ENCODE results near the gene WDR47.
A peak's percentile ranks its signal among the peaks of the same experiment; 100 is the strongest.

The WDR47 gene

GRCh38 chr1:109050228-109050995, 8.5 kb upstream of the WDR47 start:
- DNase-seq (ENCODE audit: low read depth), result no peak
- no peak overlapping the region for H3K4me3 ChIP-seq (ENCODE audit: low read length)
- no peak for TF ChIP-seq CTCF (conservative IDR thresholded peaks at IDR 0.05; ENCODE audit: low read length)

GRCh38 chr1:109048335-109048734, 6.4 kb upstream of the WDR47 start:
- TF ChIP-seq CTCF (conservative IDR thresholded peaks at IDR 0.05; ENCODE audit: low read length), result no peak
- no peak for DNase-seq (ENCODE audit: low read depth)
- H3K4me3 ChIP-seq (ENCODE audit: low read length), result no peak overlapping the region

GRCh38 chr1:109047339-109047738, 5.4 kb upstream of the WDR47 start:
- H3K4me3 ChIP-seq (ENCODE audit: low read length), result no peak overlapping the region
- DNase-seq (ENCODE audit: low read depth), result no peak
- no peak for TF ChIP-seq CTCF (conservative IDR thresholded peaks at IDR 0.05; ENCODE audit: low read length)

- no peak for TF ChIP-seq CTCF (conservative IDR thresholded peaks at IDR 0.05; ENCODE audit: low read length)
- H3K4me3 ChIP-seq (ENCODE audit: low read length), result no peak overlapping the region
- no peak for DNase-seq (ENCODE audit: low read depth)
Observed at GRCh38 chr1:109046671-109047070, 4.8 kb upstream of the WDR47 start.

GRCh38 chr1:109045595-109045994, 3.7 kb upstream of the WDR47 start:
- no peak for TF ChIP-seq CTCF (conservative IDR thresholded peaks at IDR 0.05; ENCODE audit: low read length)
- no peak overlapping the region for H3K4me3 ChIP-seq (ENCODE audit: low read length)
- no peak for DNase-seq (ENCODE audit: low read depth)

- DNase-seq (ENCODE audit: low read depth), result peak; percentile 8
- no peak for TF ChIP-seq CTCF (conservative IDR thresholded peaks at IDR 0.05; ENCODE audit: low read length)
- H3K4me3 ChIP-seq (ENCODE audit: low read length), result peak overlapping the region; percentile 90
Observed at GRCh38 chr1:109040989-109041620, 797 bp downstream of the WDR47 start.

GRCh38 chr1:109040627-109040988, 1.3 kb downstream of the WDR47 start:
- H3K4me3 ChIP-seq (ENCODE audit: low read length), result peak overlapping the region; percentile 90
- no peak for DNase-seq (ENCODE audit: low read depth)
- no peak for TF ChIP-seq CTCF (conservative IDR thresholded peaks at IDR 0.05; ENCODE audit: low read length)

All from AG10803 (cell line).